ENCODE results near the gene SESN3.

The SESN3 gene

GRCh38 chr11:95262994-95263765 lies 32.2 kb upstream of the SESN3 start:
- H3K27me3 ChIP-seq (replicated peaks; ENCODE audit: control insufficient read depth, insufficient read depth, low read length): 0 out of 2 replicates have a peak, but pooled peaks cover 1% of the 10 kb centered on the region
- DNase-seq (ENCODE audit: extremely low read depth, insufficient read length): no peak
- no peaks in the 10 kb centered on the region for H3K36me3 ChIP-seq (ENCODE audit: control insufficient read depth, insufficient read depth, low read length)
- no peak for TF ChIP-seq CTCF (IDR thresholded peaks at IDR 0.05; ENCODE audit: insufficient read depth, low read length, poor library complexity, severe bottlenecking)
- no peak overlapping the region for H3K4me3 ChIP-seq (replicated peaks; ENCODE audit: low read depth, low read length)

- no peaks in the 10 kb centered on the region for H3K27me3 ChIP-seq (replicated peaks; ENCODE audit: control insufficient read depth, insufficient read depth, low read length)
- DNase-seq (ENCODE audit: extremely low read depth, insufficient read length): no peak
- H3K4me3 ChIP-seq (replicated peaks; ENCODE audit: low read depth, low read length): no peak overlapping the region
- no peak for TF ChIP-seq CTCF (IDR thresholded peaks at IDR 0.05; ENCODE audit: insufficient read depth, low read length, poor library complexity, severe bottlenecking)
- no peaks in the 10 kb centered on the region for H3K36me3 ChIP-seq (ENCODE audit: control insufficient read depth, insufficient read depth, low read length)
These were observed 26.5 kb upstream of the SESN3 start for GRCh38 chr11:95257456-95257971.

- TF ChIP-seq CTCF (IDR thresholded peaks at IDR 0.05; ENCODE audit: insufficient read depth, low read length, poor library complexity, severe bottlenecking): no peak
- Histone ChIP-seq H3K4me3 (replicated peaks; ENCODE audit: low read depth, low read length) (no peak overlapping the region), H3K36me3 (ENCODE audit: control insufficient read depth, insufficient read depth, low read length) (no peaks in the 10 kb centered on the region), H3K27me3 (replicated peaks; ENCODE audit: control insufficient read depth, insufficient read depth, low read length) (no peaks in the 10 kb centered on the region)
- DNase-seq (ENCODE audit: extremely low read depth, insufficient read length): no peak
These were observed 25.3 kb upstream of the SESN3 start for GRCh38 chr11:95256321-95256779.

- Histone ChIP-seq H3K36me3 (ENCODE audit: control insufficient read depth, insufficient read depth, low read length) (no peaks in the 10 kb centered on the region), H3K4me3 (replicated peaks; ENCODE audit: low read depth, low read length) (no peak overlapping the region), H3K27me3 (replicated peaks; ENCODE audit: control insufficient read depth, insufficient read depth, low read length) (no peaks in the 10 kb centered on the region)
- DNase-seq (ENCODE audit: extremely low read depth, insufficient read length): no peak
- no peak for TF ChIP-seq CTCF (IDR thresholded peaks at IDR 0.05; ENCODE audit: insufficient read depth, low read length, poor library complexity, severe bottlenecking)
These were observed 24.5 kb upstream of the SESN3 start for GRCh38 chr11:95255251-95256145.

- TF ChIP-seq CTCF (IDR thresholded peaks at IDR 0.05; ENCODE audit: insufficient read depth, low read length, poor library complexity, severe bottlenecking): no peak
- DNase-seq (ENCODE audit: extremely low read depth, insufficient read length): no peak
- no peaks in the 10 kb centered on the region for H3K36me3 ChIP-seq (ENCODE audit: control insufficient read depth, insufficient read depth, low read length)
- no peaks in the 10 kb centered on the region for H3K27me3 ChIP-seq (replicated peaks; ENCODE audit: control insufficient read depth, insufficient read depth, low read length)
- no peak overlapping the region for H3K4me3 ChIP-seq (replicated peaks; ENCODE audit: low read depth, low read length)
These were observed 23.7 kb upstream of the SESN3 start for GRCh38 chr11:95254716-95255115.
